ENCODE results near the gene RUFY4. TPM values are rescaled to one million over a fixed set of nuclear protein-coding genes. Genes with fewer than 3 reads are reported as not detected.

RUFY4 gene
- total RNA-seq, 1 donor from 2014 or later, result not detected

DNA sequence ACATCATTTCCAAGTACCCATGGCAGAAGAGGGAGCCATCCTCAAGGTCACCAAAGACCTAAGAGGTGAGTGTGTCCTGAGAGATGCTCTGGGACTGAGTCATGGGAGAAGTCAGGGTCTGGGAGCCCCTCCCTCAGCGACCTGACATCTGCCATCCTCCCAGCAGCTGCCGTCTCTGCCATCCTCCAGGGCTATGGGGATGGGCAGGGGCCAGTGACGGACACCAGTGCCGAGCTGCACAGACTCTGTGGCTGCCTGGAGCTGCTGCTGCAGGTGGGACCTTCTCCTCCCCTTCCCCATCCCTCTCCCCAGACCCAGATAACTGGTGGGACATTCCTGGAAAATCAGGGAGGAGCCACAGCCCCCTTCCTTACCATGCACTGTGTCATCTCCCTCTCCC, 1.5 kb downstream of the RUFY4 start:
- H3K4me2 ChIP-seq (ENCODE audit: low read length), result no peak overlapping the region
- H3K36me3 ChIP-seq (ENCODE audit: insufficient read depth, low read length), result no peaks in the 10 kb centered on the region
- no peaks in the 10 kb centered on the region for H3K9me3 ChIP-seq (ENCODE audit: insufficient read depth, low read depth, low read length)
- no peak overlapping the region for H3K27ac ChIP-seq (ENCODE audit: low read depth, low read length)
- H2AFZ ChIP-seq (ENCODE audit: low read depth, low read length), result no peak overlapping the region
- no peak overlapping the region for H3K27ac Mint-ChIP-seq (ENCODE audit: unreplicated experiment)
- H3K36me3 Mint-ChIP-seq (ENCODE audit: low read depth, unreplicated experiment), result peaks cover 2% of the 10 kb centered on the region
- H3K9ac ChIP-seq (ENCODE audit: low read length), result no peak overlapping the region
- no peaks in the 10 kb centered on the region for H4K20me1 ChIP-seq (ENCODE audit: insufficient read depth, low read length)
- TF ChIP-seq EZH2 (IDR thresholded peaks at IDR 0.05; ENCODE audit: insufficient read depth, low read length), result no peak
- TF ChIP-seq, protein P1, sequence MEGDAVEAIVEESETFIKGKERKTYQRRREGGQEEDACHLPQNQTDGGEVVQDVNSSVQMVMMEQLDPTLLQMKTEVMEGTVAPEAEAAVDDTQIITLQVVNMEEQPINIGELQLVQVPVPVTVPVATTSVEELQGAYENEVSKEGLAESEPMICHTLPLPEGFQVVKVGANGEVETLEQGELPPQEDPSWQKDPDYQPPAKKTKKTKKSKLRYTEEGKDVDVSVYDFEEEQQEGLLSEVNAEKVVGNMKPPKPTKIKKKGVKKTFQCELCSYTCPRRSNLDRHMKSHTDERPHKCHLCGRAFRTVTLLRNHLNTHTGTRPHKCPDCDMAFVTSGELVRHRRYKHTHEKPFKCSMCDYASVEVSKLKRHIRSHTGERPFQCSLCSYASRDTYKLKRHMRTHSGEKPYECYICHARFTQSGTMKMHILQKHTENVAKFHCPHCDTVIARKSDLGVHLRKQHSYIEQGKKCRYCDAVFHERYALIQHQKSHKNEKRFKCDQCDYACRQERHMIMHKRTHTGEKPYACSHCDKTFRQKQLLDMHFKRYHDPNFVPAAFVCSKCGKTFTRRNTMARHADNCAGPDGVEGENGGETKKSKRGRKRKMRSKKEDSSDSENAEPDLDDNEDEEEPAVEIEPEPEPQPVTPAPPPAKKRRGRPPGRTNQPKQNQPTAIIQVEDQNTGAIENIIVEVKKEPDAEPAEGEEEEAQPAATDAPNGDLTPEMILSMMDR (IDR thresholded peaks at IDR 0.05; ENCODE audit: insufficient read depth, low read depth, low read length), result no peak
- FAIRE-seq (no peak), DNase-seq (ENCODE audit: low read depth) (no peak)
- H3K4me1 Mint-ChIP-seq (ENCODE audit: low read depth, unreplicated experiment), result peaks cover 5% of the 10 kb centered on the region
- peaks cover 62% of the 10 kb centered on the region for H3K27me3 Mint-ChIP-seq (ENCODE audit: low read depth, unreplicated experiment)
- no peaks in the 10 kb centered on the region for H3K79me2 ChIP-seq (ENCODE audit: insufficient read depth, low read length)
- no peaks in the 10 kb centered on the region for H3K4me1 ChIP-seq (ENCODE audit: insufficient read depth, low read length)
- H3K27me3 ChIP-seq (ENCODE audit: insufficient read depth, low read length), result peaks cover 23% of the 10 kb centered on the region
- no peak overlapping the region for H3K4me3 Mint-ChIP-seq (ENCODE audit: unreplicated experiment)
- no peaks in the 10 kb centered on the region for H3K9me3 Mint-ChIP-seq (ENCODE audit: unreplicated experiment)
- no peak overlapping the region for H3K4me3 ChIP-seq (ENCODE audit: insufficient read depth, low read depth, low read length)

DNA sequence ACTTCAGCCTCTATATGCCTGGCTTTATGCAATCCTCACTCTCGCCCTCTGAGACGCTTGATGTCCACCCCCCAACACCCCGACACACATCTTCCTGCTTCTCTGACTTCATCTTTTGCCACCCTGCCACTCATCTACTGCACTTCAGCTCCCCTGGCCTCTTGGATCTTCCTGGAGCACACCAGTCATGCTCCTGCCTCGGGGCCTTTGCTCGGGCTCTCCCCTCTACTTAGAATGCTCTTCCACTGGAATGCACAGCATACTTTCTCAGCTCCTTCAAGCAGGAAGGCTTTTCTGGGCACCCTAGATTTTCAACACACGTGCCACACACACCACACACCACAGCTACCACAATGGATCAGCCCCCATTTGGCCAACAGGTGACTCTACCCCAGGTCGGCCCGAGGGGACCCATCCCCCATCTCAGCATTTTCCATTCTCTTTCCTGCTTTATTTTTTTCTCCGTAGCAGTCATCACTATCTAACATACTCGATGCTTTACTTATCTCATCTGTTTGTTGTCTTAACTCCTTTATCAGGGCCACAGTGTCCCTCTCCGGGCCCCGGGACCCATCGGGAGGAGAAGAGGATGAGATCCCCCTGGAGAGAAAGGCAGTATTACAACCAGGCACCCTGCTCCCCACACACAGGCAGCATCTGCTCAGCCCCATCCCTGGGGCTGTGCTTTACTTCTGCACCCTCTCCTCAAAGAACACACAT, 2.3 kb downstream of the RUFY4 start:
- peak overlapping the region; percentile 14 for H3K27ac Mint-ChIP-seq (ENCODE audit: unreplicated experiment)
- Histone ChIP-seq H3K27me3 (ENCODE audit: insufficient read depth, low read length) (peaks cover 23% of the 10 kb centered on the region), H3K9ac (ENCODE audit: low read length) (no peak overlapping the region), H2AFZ (ENCODE audit: low read depth, low read length) (no peak overlapping the region), H3K4me2 (ENCODE audit: low read length) (no peak overlapping the region), H3K9me3 (ENCODE audit: insufficient read depth, low read depth, low read length) (no peaks in the 10 kb centered on the region), H3K4me1 (ENCODE audit: insufficient read depth, low read length) (no peaks in the 10 kb centered on the region), H3K4me3 (ENCODE audit: insufficient read depth, low read depth, low read length) (no peak overlapping the region), H3K36me3 (ENCODE audit: insufficient read depth, low read length) (no peaks in the 10 kb centered on the region), H3K27ac (ENCODE audit: low read depth, low read length) (no peak overlapping the region), H4K20me1 (ENCODE audit: insufficient read depth, low read length) (no peaks in the 10 kb centered on the region), H3K79me2 (ENCODE audit: insufficient read depth, low read length) (no peaks in the 10 kb centered on the region)
- peaks cover 64% of the 10 kb centered on the region for H3K27me3 Mint-ChIP-seq (ENCODE audit: low read depth, unreplicated experiment)
- H3K4me3 Mint-ChIP-seq (ENCODE audit: unreplicated experiment), result no peak overlapping the region
- peaks cover 2% of the 10 kb centered on the region for H3K36me3 Mint-ChIP-seq (ENCODE audit: low read depth, unreplicated experiment)
- TF ChIP-seq EZH2 (IDR thresholded peaks at IDR 0.05; ENCODE audit: insufficient read depth, low read length), result no peak
- TF ChIP-seq, protein P1 (IDR thresholded peaks at IDR 0.05; ENCODE audit: insufficient read depth, low read depth, low read length), result no peak
- peaks cover 5% of the 10 kb centered on the region for H3K4me1 Mint-ChIP-seq (ENCODE audit: low read depth, unreplicated experiment)
- no peaks in the 10 kb centered on the region for H3K9me3 Mint-ChIP-seq (ENCODE audit: unreplicated experiment)
- FAIRE-seq (no peak), DNase-seq (ENCODE audit: low read depth) (no peak)

DNA sequence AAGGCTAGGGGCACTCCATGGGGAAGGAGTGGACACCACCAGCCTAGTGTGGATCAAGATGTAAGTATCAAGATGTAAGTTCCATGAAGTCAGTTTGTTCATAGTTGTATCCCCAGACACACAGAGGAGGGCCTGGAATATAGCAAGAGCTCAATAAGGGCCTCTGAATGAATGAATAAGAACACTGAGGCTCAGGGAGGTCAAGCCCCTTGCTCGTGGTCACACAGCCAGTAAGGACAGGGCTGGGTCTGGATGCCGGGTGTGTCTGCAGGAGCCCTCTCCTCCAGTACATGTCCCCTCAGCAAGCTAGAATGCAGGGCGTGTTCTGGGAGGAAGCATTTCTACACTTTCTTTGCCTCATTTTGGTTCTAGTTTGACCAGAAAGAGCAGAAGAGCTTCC, 2.9 kb downstream of the RUFY4 start:
- Mint-ChIP-seq H3K36me3 (ENCODE audit: low read depth, unreplicated experiment) (peaks cover 2% of the 10 kb centered on the region), H3K27ac (ENCODE audit: unreplicated experiment) (no peak overlapping the region), H3K9me3 (ENCODE audit: unreplicated experiment) (no peaks in the 10 kb centered on the region), H3K27me3 (ENCODE audit: low read depth, unreplicated experiment) (peaks cover 63% of the 10 kb centered on the region), H3K4me1 (ENCODE audit: low read depth, unreplicated experiment) (peaks cover 5% of the 10 kb centered on the region), H3K4me3 (ENCODE audit: unreplicated experiment) (no peak overlapping the region)
- no peak overlapping the region for H3K4me2 ChIP-seq (ENCODE audit: low read length)
- FAIRE-seq (no peak), DNase-seq (ENCODE audit: low read depth) (no peak)
- no peaks in the 10 kb centered on the region for H3K36me3 ChIP-seq (ENCODE audit: insufficient read depth, low read length)
- H3K4me3 ChIP-seq (ENCODE audit: insufficient read depth, low read depth, low read length), result no peak overlapping the region
- H4K20me1 ChIP-seq (ENCODE audit: insufficient read depth, low read length), result no peaks in the 10 kb centered on the region
- no peaks in the 10 kb centered on the region for H3K4me1 ChIP-seq (ENCODE audit: insufficient read depth, low read length)
- TF ChIP-seq, protein P1 (IDR thresholded peaks at IDR 0.05; ENCODE audit: insufficient read depth, low read depth, low read length), result no peak
- no peak for TF ChIP-seq EZH2 (IDR thresholded peaks at IDR 0.05; ENCODE audit: insufficient read depth, low read length)
- no peaks in the 10 kb centered on the region for H3K9me3 ChIP-seq (ENCODE audit: insufficient read depth, low read depth, low read length)
- H3K27ac ChIP-seq (ENCODE audit: low read depth, low read length), result no peak overlapping the region
- no peak overlapping the region for H3K9ac ChIP-seq (ENCODE audit: low read length)
- H3K27me3 ChIP-seq (ENCODE audit: insufficient read depth, low read length), result peaks cover 18% of the 10 kb centered on the region
- no peak overlapping the region for H2AFZ ChIP-seq (ENCODE audit: low read depth, low read length)
- H3K79me2 ChIP-seq (ENCODE audit: insufficient read depth, low read length), result no peaks in the 10 kb centered on the region

Data from astrocyte (in vitro differentiated cells and primary cell).